Midbrain (tissue), 1 donor: ENCODE measurements around the gene SPAG16.
"Not testable (repeated sequence)": the region's sequence is repeated elsewhere in the genome, so short reads cannot be mapped to it uniquely, and the experiment has no call there.

Source experiments
- DNase-seq: peaks from one replicate; lab custom pipeline; 2025; lab: John Stamatoyannopoulos, UW

SPAG16 gene

DNA sequence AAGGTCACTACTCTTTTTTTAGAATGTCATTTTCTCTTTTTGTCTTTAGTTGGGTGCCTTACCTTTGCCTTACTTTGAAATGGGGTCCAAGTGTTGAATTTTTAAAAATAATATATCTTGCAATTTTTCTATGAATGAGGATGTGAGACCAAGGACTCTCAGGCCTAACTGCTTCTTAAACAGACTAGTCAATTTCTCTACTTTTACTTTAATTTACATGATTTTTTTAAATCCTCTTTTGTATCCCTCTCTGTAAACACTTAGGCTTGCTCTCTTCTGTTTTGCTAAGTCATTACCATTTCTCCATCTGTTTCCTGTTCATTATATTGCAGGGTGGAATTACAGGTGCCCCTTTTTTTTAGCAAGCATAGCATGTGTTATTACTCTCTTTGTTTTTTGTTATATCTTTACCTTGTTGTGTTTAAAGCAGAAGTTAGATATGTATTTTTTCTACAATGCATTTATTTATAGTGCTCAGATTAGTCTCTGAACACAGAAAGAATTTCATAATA, 261.8 kb downstream of the SPAG16 start:
- DNase-seq, result no peak

DNA sequence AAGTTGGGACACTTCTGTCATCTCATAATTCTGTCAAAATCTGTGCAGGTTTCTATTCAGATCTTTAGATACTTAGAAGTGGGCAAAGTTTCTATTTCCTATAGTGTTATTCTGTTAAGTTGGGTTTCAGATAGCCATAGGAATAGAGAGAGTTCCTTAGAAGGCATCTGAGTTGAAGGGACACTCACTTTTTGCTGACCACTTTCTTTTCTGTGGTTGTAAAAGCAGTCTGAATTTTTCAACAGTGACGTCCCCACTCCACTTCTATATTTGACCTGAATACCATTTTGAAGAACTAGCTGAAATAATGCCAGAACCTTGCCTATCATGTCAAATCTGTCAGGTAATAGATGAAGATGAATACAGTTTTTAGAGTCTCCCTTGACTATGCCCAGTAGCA, 267.3 kb downstream of the SPAG16 start:
- no peak for DNase-seq

GRCh38 chr2:213559053-213559452, 274.8 kb downstream of the SPAG16 start:
- DNase-seq, result no peak

GRCh38 chr2:213561759-213562158, 277.5 kb downstream of the SPAG16 start:
- no peak for DNase-seq

DNA sequence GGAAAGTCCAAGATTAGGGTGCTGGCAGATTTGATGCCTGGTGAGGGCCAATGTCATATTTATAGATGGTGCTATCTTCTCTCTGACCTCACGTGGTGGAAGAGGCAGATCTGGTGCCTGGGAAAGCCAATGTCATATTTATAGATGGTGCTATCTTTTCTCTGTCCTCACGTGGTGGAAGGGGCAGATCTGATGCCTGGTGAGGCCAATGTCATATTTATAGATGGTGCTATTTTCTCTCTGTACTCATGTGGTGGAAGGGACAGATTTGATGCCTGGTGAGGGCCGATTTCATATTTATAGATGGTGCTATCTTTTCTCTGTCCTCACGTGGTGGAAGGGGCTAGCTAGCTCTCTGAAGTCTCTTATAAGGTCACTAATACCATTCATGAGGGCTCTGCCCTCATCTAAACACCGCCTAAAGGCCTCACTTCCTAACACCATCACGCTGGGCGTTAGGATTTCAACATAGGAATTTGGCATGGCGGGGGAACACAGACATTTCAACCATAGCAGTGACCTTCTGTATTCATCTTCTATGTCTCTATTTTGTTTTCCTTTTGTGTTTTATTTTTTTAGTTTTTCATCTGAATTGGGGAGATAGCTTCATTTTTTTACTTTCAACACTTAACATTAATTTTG, 278.4 kb downstream of the SPAG16 start:
- DNase-seq, result no peak

GRCh38 chr2:213566846-213567245, 282.6 kb downstream of the SPAG16 start:
- no peak for DNase-seq

- DNase-seq, result no peak
These were observed 325.4 kb downstream of the SPAG16 start for GRCh38 chr2:213609570-213610170.

DNA sequence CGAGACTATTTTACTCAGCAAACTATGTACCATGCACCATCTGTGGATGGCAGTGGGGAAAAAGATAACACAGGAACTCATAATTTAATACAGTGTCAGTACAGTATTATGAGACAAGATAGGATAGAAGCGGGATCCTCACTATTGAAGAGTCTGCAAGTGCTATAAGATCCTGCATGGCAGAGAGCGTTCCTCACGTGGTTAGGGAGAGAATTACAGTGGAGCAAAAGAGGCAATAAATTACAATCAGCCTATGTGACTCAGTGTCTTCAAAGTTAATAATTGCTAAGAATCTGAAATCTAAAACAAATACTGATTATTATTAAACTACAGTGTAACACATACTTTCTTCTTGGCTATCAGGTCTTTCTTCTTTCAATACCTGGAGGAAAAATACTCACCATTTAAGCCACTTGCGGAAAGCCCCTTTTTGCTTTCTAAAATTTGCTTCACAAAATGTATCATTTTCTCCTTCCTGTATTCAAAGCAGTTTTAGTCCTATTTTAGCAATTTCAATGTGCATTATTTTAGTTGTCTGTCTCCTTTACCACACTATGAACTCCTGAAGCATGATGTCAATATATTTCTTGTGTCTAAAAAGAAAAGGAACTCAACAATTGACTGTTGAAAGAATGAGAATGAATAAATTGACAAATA, 342.9 kb downstream of the SPAG16 start:
- no peak for DNase-seq

- no peak for DNase-seq
These were observed 343.7 kb downstream of the SPAG16 start for GRCh38 chr2:213627835-213628460.

GRCh38 chr2:213640738-213641425, 356.6 kb downstream of the SPAG16 start:
- no peak for DNase-seq

DNA sequence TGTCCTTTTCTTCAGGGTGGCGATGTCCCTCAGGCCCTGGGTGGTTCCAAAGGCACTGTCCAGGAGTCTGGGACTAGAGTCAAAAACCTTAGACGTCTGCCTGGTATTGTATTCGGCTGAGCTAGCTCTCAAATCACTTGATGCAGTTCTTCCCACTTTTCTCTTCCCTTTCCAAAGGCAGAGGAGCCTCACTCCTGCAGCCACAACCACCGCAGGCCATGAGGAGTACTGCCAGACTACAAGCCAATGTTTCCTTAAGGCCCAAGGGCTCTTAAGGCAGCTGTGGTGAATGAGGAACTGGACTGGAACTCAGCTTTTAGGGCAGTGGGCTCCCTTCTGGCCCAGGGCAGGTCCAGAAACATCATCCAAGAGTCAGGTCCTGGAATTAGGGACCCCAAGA, 360.7 kb downstream of the SPAG16 start:
- DNase-seq, result no peak

DNA sequence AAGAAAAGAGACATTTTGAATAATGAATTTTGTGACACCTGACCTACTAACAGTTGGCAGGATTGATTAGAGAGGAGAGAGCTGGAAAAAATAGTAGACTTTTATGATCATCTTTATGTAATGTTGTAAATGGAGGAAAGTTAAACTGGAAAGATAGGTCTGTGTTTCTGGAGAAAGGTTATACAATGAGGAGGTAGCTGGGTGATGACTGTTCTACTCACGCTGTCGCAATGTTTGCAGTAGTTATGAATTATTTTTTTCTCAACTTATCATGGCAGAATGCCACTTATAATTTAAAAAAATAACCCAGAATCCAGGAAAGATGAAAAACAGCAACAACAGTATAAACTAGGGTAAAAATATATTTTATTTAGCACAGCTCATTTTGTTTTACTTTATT, 364.9 kb downstream of the SPAG16 start:
- DNase-seq, result no peak

DNA sequence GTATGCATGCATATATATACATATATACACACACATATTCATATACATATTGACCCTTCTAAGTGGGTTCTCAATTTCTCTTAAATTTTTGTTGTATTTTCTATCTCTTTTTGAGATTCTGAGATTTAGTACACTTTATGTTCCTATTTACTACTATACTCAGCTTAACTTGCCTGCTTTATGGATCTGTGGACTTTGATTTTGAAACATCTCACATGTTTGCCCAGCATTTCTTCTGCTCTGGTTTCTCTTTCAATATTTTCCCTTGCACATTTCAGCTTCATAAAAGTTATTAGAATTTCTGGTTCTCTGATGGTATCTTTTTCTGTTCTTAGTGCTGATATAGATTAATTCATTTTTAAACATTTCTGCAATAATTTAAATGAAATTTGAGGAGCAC, 380.6 kb downstream of the SPAG16 start:
- no peak for DNase-seq

DNA sequence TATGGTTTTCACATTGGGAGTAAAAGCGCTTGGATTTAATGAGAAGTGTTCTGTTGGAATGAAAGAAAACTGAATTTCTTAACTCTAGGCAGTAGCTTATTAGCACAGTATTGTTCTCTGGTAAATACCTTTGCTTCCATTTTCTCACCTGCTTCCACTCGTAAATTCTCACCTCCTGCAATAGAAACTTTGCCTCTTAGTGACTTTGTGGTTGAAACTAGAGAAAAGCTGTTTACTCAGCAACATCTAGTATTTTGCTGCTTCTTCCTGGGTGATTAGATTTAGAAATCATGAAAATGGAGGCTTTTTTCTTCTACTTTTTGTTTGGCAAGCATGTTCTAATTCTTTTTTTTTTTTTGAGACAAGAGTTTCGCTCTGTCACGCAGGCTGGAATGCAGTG, 385.4 kb downstream of the SPAG16 start:
- no peak for DNase-seq

DNA sequence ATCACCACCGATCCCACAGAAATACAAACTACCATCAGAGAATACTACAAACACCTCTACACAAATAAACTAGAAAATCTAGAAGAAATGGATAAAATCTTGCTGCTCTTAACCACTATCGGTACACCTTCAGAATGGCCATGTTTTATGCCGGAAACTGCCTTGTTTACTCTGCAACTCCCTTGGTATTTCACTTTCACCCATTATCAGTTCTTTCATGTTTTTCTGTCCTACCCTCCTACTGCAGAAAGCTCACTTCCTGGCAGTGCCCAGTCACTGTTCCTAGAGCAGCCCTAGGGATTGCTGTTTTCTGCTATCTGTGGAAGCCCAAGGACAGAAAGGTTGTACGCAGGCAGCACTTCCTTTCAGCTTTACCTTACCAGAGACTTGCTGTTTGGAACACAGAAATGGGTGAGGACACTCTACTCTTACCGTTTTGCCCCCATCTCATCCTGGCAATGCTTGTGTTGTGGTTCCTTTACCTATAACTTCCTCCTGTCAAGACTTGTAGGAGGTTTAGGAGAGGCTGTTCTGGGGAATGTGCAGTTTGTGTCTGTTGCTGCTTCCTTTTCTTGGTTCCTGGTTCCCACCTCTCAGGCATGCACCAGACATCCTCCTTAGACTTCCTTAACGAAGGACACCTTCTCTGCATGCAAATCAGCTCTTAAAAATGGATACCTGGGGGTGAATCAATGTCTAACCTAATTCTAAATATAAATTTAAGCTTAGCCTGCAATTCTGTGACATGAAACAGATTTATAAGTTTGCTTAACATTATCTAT, 394.4 kb downstream of the SPAG16 start:
- no peak for DNase-seq

GRCh38 chr2:213679894-213680293, 395.6 kb downstream of the SPAG16 start:
- DNase-seq, result no peak

DNA sequence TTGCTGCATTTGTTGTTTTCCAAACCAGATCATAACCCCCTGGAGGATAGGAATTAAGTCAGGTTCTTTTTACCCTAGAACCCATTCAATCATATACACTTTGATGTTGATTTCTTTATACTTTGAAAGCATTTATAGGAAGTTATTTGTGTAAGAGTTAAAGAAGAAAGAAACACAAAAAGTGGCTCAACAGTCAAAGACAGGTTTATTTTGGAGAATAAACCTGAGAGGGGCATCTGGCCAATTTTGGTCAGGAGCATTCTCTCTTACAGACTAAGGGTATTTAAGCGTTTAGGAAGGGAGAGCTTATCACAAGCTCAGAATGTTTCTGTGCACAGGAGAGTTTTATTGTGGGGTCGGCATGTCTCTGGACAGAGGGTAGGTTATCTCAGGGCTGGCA, 398.0 kb downstream of the SPAG16 start:
- no peak for DNase-seq

DNA sequence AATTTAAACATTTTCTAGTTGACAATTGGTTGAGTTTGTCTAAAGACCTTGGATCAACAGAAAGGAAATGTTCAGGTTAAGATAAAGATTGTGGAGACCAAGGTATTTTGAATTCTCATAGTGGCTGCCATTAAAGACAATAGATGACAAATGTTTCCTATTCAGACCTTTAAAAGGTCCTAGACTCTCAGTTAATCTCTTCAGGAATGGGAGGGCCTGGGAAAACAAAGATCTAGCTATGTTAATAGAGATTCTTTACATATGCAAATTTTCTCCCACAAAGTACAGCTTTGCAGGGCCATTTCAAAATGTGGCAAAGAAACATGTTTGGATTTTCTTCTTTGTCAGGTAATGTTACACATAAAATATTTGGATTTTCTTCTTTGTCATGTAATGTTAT, 403.9 kb downstream of the SPAG16 start:
- DNase-seq, result no peak

DNA sequence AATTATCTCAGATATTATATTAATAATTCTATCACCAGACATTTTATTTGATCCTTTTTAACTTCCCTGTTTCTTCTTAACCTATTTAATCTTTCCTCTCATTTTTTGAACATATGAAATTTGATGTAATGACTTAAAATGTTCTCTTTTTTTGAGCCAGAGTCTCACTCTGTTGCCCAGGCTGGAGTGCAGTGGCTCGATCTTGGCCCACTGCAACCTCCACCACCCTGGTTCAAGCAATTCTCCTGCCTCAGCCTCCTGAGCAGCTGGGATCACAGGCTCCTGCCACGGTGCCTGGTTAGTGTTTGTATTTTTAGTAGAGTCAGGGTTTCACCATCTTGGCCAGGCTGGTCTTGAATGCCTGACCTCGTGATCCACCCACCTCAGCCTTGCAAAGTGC, 404.6 kb downstream of the SPAG16 start:
- not testable (repeated sequence) for DNase-seq

- no peak for DNase-seq
These were observed 405.3 kb downstream of the SPAG16 start for GRCh38 chr2:213689585-213689984.

GRCh38 chr2:213691351-213691750, 407.1 kb downstream of the SPAG16 start:
- DNase-seq, result no peak

DNA sequence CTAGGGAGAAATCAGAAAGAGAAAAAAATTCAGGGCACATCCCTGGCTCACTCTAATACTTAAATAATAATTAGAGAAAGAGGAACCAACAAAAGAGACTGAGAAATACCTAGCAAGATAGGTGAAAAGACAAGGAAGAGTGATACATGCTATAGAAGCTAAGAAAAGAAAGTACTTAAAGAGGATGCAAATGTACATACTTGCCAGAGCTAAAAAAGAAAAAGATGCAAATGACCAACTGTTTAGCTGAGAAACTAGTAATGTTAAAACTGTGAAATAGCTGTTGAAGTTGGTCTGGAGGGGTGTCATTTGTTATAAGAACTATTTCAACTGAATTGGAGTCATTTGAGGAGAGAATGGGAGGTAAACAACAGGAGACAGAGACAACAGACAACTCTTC, 412.2 kb downstream of the SPAG16 start:
- no peak for DNase-seq
